Activated naive CD8-positive, alpha-beta T cell treated with anti-CD3 and anti-CD28 coated beads, Interleukin-2, amount 10 ng/mL, durations not matched to agents 7 days and 5 days (primary cell): Measurements from ENCODE around the gene DSCAM. TPM values are rescaled to one million over a fixed set of nuclear protein-coding genes. Genes with fewer than 3 reads are reported as not detected.

Experiments
- ATAC-seq: fragments of 150-1000 bp; cut with Tn5 transposase; one replicate; pipeline ENCODE4 v1.10.0; 2021; ENCODE audit warnings: low read depth, moderate library complexity
- POLR2A ChIA-PET: fragments of 350-600 bp; sonication (Branson Sonifier 250); formaldehyde crosslinking; loops from one replicate; lab custom pipeline; 2021; ENCODE audit warnings: antibody characterized with exemption; lab: Charles Lee
- DNase-seq: peaks from one replicate; pipeline ENCODE4 v3.0.0; 2021
- H3K27ac Mint-ChIP-seq: one replicate; pipeline ENCODE4 v1.8.0; 2022; ENCODE audit warnings: mild to moderate bottlenecking, mixed read lengths
- H3K27me3 Mint-ChIP-seq: one replicate; pipeline ENCODE4 v1.8.0; 2022; ENCODE audit warnings: mild to moderate bottlenecking, moderate library complexity, mixed read lengths
- H3K36me3 Mint-ChIP-seq: one replicate; pipeline ENCODE4 v1.8.0; 2021; ENCODE audit warnings: mild to moderate bottlenecking, mixed read lengths
- H3K4me1 Mint-ChIP-seq: one replicate; pipeline ENCODE4 v1.8.0; 2021; ENCODE audit warnings: mixed read lengths
- H3K4me3 Mint-ChIP-seq: one replicate; pipeline ENCODE4 v1.8.0; 2022; ENCODE audit warnings: mild to moderate bottlenecking, moderate library complexity, mixed read lengths
- H3K9me3 Mint-ChIP-seq: one replicate; pipeline ENCODE4 v1.8.0; 2021; ENCODE audit warnings: mixed read lengths
- total RNA-seq, 2 experiments: library from RNA; stranded (reverse); gene quantifications; one replicate each; pipeline ENCODE4 v1.2.3, GENCODE V29; 2021

Gene DSCAM
- total RNA-seq, 2 experiments from 2014 or later: not detected

DNA sequence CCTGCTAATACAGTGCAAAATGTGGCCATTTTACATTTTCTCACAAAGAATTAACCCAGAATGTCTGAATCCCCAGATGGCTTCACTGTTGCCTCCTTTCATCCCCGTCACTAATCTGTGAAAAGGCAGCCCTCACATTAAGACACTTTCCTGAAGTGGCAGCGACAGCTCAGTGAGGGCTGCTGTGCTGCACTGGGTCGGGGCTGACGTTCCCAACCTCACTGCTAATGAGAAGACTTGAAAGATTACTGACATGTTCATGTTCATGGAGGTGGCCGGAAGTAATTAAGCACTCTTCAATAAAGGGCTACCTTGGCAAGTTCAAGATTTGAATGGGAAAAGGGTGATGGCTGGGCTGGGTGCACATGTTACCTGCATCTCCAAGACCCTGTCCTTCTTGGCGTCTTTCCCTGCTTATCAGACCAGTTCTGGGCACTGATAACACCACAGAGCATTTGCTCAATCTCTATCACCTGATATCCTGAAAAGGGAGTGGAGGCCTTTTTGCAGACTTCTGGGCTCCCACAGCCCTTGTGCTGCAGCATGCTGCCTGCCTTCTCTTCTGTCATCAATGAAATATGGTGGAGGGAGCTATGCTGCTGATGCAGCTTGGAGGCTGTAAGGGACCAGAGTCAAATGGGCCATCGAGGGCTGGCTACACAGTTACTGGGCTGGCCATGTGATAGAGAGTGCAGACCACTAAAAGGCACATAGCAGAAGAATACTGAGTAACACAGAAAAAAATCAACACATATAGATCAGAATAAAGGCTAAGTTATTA is 596.3 kb downstream of the DSCAM start:
- ATAC-seq: no peak
- no peaks in the 10 kb centered on the region for H3K36me3 Mint-ChIP-seq
- H3K27ac Mint-ChIP-seq: no peak overlapping the region
- no peak for DNase-seq
- POLR2A ChIA-PET: no interaction called here
- H3K4me3 Mint-ChIP-seq: no peak overlapping the region
- H3K27me3 Mint-ChIP-seq: no peaks in the 10 kb centered on the region
- no peaks in the 10 kb centered on the region for H3K4me1 Mint-ChIP-seq
- H3K9me3 Mint-ChIP-seq: peaks cover 17% of the 10 kb centered on the region

DNA sequence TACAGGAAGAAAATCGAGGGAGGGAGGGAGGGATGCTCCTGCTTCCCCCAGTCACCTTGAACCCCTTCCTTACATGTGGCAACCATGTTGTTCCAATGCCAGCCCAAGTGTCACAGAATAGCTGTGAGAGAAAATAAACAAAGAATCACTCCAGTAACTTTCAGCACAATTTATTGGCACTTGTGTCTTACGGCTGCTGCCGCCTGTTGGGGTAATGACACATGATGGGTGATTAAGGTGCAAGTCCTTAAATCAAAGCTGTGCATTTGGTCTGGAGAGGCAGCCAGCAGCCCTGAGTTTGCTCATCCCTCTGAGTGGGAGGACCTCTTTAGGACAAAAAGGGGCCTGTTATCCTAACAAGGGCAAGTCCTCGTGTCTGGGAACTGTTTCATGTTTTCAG is 602.0 kb downstream of the DSCAM start:
- H3K27me3 Mint-ChIP-seq: no peaks in the 10 kb centered on the region
- no peak overlapping the region for H3K4me3 Mint-ChIP-seq
- H3K36me3 Mint-ChIP-seq: no peaks in the 10 kb centered on the region
- POLR2A ChIA-PET: no interaction called here
- H3K4me1 Mint-ChIP-seq: no peaks in the 10 kb centered on the region
- ATAC-seq: no peak
- no peak overlapping the region for H3K27ac Mint-ChIP-seq
- peaks cover 18% of the 10 kb centered on the region for H3K9me3 Mint-ChIP-seq
- no peak for DNase-seq

DNA sequence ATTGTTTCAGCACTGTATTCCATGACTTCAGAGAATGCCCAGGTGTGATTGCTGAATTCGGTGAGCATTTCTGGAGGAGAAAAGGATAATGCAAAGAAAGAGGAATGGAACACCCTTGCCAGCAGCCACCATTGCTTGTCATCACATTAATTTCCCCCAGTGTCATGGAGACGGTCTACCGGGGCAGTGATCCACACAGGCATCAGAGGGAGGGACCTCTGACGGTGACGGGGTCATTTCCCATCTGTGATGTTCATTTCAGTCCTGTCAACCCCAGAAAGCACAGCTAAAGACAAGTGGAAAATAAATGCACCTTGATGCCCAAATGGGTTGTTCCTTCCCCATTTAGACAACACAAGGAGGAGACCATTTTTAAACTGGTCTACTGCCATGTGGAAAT is 603.3 kb downstream of the DSCAM start:
- Mint-ChIP-seq H3K4me3 (no peak overlapping the region), H3K4me1 (no peaks in the 10 kb centered on the region), H3K9me3 (peaks cover 14% of the 10 kb centered on the region), H3K27me3 (no peaks in the 10 kb centered on the region), H3K36me3 (no peaks in the 10 kb centered on the region), H3K27ac (no peak overlapping the region)
- ATAC-seq (no peak), DNase-seq (no peak)
- POLR2A ChIA-PET: no interaction called here

DNA sequence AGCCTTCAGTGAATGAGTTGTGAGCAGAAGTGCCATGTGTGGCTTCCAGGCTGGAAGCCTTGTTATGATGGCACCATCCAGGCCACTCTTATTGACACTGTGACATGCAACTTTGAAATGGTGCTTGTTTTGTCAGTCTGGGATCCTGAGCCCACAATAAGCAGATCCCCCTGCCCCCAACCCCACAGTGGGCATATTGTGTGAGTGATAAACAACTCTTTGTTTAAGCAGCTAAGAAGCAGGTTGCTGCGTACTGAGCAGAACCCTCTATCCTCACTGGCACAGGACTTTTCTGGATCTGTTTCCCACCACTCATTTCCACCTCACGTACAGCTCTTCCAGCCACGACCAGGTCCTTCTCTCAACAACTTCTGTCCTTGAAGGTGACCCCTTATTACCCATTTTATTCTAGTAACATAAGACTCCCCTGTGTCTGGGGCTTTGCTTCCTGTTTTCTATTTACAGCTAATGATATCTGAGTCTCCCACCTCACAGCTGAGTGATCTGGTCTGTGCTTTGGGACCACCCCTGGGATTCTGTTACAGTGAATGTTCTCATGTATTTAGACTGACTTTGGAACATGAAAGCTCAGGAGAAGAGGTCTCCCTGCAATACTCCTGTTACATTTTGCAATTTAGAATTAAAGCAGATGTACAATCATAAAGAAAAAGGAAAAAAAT is 604.2 kb downstream of the DSCAM start:
- DNase-seq (no peak), ATAC-seq (no peak)
- no peaks in the 10 kb centered on the region for H3K4me1 Mint-ChIP-seq
- no peaks in the 10 kb centered on the region for H3K27me3 Mint-ChIP-seq
- H3K4me3 Mint-ChIP-seq: no peak overlapping the region
- H3K36me3 Mint-ChIP-seq: no peaks in the 10 kb centered on the region
- POLR2A ChIA-PET: no interaction called here
- H3K27ac Mint-ChIP-seq: no peak overlapping the region
- peaks cover 12% of the 10 kb centered on the region for H3K9me3 Mint-ChIP-seq

DNA sequence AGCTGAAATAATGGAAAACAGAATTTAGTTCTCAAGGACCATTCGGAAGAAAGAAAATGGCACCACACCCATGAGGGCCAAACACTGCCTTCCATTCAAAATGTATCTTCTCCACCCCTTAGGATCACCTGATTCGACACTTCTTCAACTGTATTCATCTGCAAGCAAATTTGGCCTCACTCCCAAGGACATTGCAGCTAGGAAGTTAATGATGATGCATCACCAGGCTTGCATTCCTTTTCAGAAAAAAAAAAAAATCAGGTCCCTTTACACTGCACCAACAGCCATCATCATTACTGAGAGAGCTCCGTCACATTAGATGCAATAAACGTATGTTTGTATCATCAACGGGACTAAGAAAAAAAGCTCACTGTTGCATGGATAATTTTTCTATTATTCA is 611.4 kb downstream of the DSCAM start:
- DNase-seq: no peak
- no peak for ATAC-seq
- H3K27ac Mint-ChIP-seq: no peak overlapping the region
- H3K27me3 Mint-ChIP-seq: no peaks in the 10 kb centered on the region
- no peaks in the 10 kb centered on the region for H3K4me1 Mint-ChIP-seq
- POLR2A ChIA-PET: no interaction called here
- H3K9me3 Mint-ChIP-seq: peaks cover 2% of the 10 kb centered on the region
- no peaks in the 10 kb centered on the region for H3K36me3 Mint-ChIP-seq
- no peak overlapping the region for H3K4me3 Mint-ChIP-seq

DNA sequence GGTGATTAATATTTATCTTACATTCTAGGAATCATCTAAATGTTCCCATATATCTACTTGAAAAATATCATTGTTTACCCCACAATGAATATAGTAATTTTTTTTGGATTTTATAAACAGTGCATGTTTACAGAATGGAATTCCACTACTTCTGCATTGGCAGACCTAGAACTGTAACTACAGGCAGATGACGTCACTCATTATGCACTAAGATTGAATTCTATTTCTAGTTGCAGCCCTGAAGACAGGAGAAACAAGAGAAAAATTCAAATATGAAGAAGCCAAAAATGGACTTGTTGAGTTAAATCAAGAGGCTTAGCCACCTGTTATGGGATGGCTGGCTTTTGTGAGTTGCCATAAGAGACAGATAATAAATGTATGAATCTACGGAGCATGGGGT is 615.0 kb downstream of the DSCAM start:
- no peaks in the 10 kb centered on the region for H3K9me3 Mint-ChIP-seq
- H3K36me3 Mint-ChIP-seq: no peaks in the 10 kb centered on the region
- DNase-seq (no peak), ATAC-seq (no peak)
- POLR2A ChIA-PET: no interaction called here
- H3K4me3 Mint-ChIP-seq: no peak overlapping the region
- H3K27ac Mint-ChIP-seq: no peak overlapping the region
- no peaks in the 10 kb centered on the region for H3K4me1 Mint-ChIP-seq
- H3K27me3 Mint-ChIP-seq: no peaks in the 10 kb centered on the region

DNA sequence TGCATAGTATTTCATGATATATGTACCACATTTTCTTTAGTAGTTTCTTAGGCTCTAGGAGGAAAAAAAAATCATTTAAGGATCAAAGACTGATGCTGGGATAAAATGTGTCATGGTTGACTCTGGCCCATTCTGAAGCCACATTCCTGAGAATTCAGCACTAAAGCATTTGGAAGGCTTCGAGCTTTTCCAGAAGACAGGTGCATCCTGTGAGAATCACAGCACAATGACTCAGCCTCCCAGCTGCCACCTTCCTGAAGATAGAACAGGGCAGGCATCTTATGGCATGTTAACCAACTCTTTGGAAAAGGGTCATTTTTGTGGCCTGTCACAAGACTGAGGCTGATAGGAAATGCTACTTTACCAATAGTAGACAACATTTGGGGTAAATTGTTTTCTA is 619.9 kb downstream of the DSCAM start:
- POLR2A ChIA-PET: no interaction called here
- no peaks in the 10 kb centered on the region for H3K27me3 Mint-ChIP-seq
- H3K9me3 Mint-ChIP-seq: peaks cover 5% of the 10 kb centered on the region
- H3K4me3 Mint-ChIP-seq: no peak overlapping the region
- H3K27ac Mint-ChIP-seq: no peak overlapping the region
- no peak for DNase-seq
- H3K36me3 Mint-ChIP-seq: no peaks in the 10 kb centered on the region
- no peaks in the 10 kb centered on the region for H3K4me1 Mint-ChIP-seq
- ATAC-seq: no peak

DNA sequence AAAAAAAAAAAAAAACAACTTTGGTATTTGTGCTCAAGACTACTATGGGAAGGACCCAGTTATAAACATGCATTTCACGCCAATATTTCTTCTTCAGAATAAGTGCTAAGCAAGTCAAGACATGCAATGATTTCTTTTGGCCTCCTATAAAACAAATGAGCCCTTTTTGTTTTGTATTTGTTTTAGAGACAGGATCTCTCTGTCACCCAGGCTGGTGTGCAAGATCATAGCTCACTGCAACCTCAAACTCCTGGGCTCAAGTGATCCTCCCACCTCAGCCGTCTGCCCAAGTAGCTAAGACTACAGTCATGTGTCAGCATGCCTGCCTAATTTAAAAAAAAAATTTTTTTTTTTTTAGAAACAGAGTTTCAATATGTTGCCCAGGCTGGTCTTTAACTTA is 631.0 kb downstream of the DSCAM start:
- POLR2A ChIA-PET: no interaction called here
- H3K27me3 Mint-ChIP-seq: no peaks in the 10 kb centered on the region

DNA sequence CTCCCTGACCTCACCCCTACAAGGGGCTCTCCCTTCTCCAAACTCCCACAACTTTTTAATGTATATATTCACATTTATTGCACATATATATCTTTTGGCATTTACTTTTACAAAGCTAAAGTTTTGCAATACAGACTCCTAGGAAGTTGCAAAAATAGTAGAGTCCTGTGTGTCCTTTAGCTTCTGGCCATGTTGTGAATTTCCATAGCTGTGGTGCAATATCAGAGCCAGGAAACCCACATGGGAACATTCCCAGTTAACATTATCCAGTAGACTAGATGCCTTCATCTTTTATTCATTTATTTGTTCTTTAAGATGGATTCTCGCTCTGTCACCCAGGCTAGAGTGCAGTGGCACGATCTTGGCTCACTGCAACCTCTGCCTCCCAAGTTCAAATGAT is 636.7 kb downstream of the DSCAM start:
- H3K27ac Mint-ChIP-seq: no peak overlapping the region
- ATAC-seq (no peak), DNase-seq (no peak)
- no peaks in the 10 kb centered on the region for H3K27me3 Mint-ChIP-seq
- no peaks in the 10 kb centered on the region for H3K36me3 Mint-ChIP-seq
- POLR2A ChIA-PET: no interaction called here
- H3K9me3 Mint-ChIP-seq: no peaks in the 10 kb centered on the region
- H3K4me1 Mint-ChIP-seq: no peaks in the 10 kb centered on the region
- no peak overlapping the region for H3K4me3 Mint-ChIP-seq

More for the DNA sequence above, 631.0 kb downstream of the DSCAM start:
- ATAC-seq: no peak
- Mint-ChIP-seq H3K9me3 (no peaks in the 10 kb centered on the region), H3K4me1 (no peaks in the 10 kb centered on the region), H3K4me3 (no peak overlapping the region), H3K36me3 (no peaks in the 10 kb centered on the region), H3K27ac (no peak overlapping the region)
- no peak for DNase-seq

DNA sequence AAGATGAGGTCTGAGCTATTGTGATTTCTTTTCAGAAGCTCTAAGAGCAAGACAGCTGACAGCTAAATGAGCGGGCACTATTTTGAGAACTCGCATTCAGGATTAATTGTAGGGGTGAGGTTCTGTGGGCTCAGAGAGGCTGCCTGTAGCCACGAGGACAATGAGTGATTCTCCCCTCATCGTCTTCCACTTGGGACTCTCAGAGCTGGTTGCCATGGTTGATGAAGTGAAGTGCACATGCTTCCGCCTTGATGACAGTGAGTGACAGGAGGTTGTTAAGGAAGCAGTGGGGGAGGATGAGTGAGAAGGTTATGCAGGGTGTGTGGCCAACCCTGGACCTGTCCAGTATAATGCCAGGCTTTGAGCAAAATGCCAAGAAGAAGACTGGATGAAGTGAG is 638.0 kb downstream of the DSCAM start:
- no peaks in the 10 kb centered on the region for H3K36me3 Mint-ChIP-seq
- H3K27me3 Mint-ChIP-seq: no peaks in the 10 kb centered on the region
- DNase-seq (no peak), ATAC-seq (no peak)
- no peak overlapping the region for H3K4me3 Mint-ChIP-seq
- no peaks in the 10 kb centered on the region for H3K4me1 Mint-ChIP-seq
- no peak overlapping the region for H3K27ac Mint-ChIP-seq
- H3K9me3 Mint-ChIP-seq: no peaks in the 10 kb centered on the region
- POLR2A ChIA-PET: no interaction called here

DNA sequence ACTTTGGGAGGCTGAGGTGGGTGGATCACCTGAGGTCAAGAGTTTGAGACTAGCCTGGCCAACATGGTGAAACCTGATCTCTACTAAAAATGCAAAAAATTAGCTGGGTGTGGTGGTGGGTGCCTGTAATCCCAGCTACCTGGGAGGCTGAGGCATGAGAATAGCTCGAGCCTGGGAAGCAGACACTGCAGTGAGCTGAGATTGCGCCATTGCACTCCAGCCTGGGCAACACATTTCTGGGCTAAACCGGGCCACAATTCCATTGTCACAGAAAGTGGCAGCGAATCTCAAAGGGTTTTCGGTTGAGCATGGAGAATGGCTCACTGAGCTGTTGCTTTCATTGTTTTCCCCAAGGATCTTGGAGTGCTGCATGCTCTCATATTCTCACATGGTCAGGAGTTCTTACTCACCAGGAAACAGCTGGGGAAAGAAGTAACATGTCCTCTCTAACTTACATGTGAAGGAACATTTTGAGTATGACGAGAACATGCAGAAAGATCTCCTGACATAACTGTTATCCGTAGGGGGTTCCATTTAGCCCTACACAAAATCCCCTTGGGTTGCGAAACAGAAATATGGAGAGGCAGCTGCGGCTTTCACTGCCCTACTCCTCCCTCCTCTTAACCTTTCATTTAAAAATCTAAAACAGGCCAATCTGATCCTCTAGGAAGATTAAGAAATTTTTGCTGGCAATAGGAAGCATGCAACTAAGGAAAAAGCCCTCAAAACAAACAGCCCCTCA is 638.6 kb downstream of the DSCAM start:
- H3K36me3 Mint-ChIP-seq: no peaks in the 10 kb centered on the region
- no peak overlapping the region for H3K4me3 Mint-ChIP-seq
- no peaks in the 10 kb centered on the region for H3K9me3 Mint-ChIP-seq
- ATAC-seq (no peak), DNase-seq (no peak)
- no peaks in the 10 kb centered on the region for H3K4me1 Mint-ChIP-seq
- H3K27ac Mint-ChIP-seq: no peak overlapping the region
- no peaks in the 10 kb centered on the region for H3K27me3 Mint-ChIP-seq
- POLR2A ChIA-PET: no interaction called here

DNA sequence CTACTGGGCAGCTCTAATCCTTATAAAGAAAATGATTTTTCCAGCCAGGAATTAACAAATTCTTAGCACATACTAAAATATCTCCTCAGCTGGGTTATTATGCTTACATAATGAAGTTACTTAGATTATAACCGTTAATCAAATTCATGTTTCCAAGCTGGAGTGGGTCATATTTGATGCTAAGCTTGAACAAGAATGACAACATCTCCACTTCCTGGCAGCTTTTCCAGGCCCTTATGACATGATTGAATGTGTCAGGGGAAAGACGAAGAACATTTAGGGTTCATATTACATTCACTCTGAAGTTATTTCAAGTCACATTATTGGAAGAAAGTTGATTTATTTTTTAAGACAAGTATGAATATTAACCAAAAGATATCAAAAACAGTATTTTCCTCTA is 646.0 kb downstream of the DSCAM start:
- DNase-seq (no peak), ATAC-seq (no peak)
- H3K9me3 Mint-ChIP-seq: peaks cover 5% of the 10 kb centered on the region
- H3K4me1 Mint-ChIP-seq: no peaks in the 10 kb centered on the region
- no peaks in the 10 kb centered on the region for H3K27me3 Mint-ChIP-seq
- no peaks in the 10 kb centered on the region for H3K36me3 Mint-ChIP-seq
- no peak overlapping the region for H3K4me3 Mint-ChIP-seq
- POLR2A ChIA-PET: no interaction called here
- no peak overlapping the region for H3K27ac Mint-ChIP-seq

DNA sequence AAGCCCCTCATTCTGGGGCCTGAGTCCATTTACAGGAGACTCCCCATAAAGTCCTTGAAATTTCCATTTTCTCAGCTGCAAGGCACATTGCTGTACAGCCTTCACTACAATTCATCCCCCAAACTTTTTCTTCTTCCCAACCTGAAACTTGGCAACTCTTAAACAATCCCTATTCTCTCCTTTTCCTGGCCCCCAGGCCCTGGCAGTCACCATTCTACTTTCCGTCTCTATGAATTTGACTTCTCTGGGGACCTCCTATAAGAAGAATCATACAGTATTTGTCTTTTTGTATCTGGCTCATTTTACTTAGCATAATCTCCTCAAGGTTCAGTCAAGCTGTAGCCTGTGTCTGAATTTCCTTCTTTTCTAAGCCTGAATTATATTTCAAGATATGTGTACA is 646.8 kb downstream of the DSCAM start:
- no peak overlapping the region for H3K27ac Mint-ChIP-seq
- H3K4me3 Mint-ChIP-seq: no peak overlapping the region
- no peaks in the 10 kb centered on the region for H3K27me3 Mint-ChIP-seq
- no peak for ATAC-seq
- H3K9me3 Mint-ChIP-seq: peaks cover 5% of the 10 kb centered on the region
- POLR2A ChIA-PET: no interaction called here
- no peak for DNase-seq
- no peaks in the 10 kb centered on the region for H3K4me1 Mint-ChIP-seq
- no peaks in the 10 kb centered on the region for H3K36me3 Mint-ChIP-seq
